ENCODE measurements around the gene PAQR9. TPM values are rescaled to one million over a fixed set of nuclear protein-coding genes. Genes with fewer than 3 reads are reported as not detected.

The PAQR9 gene
- total RNA-seq, 1 donor from 2014 or later, result 2.5 TPM

GRCh38 chr3:142944342-142944741 lies 19.1 kb downstream of the PAQR9 start:
- peaks cover 37% of the 10 kb centered on the region for H3K27me3 Mint-ChIP-seq
- H3K9me3 Mint-ChIP-seq (ENCODE audit: low read depth), result no peaks in the 10 kb centered on the region
- no peak overlapping the region for H3K27ac Mint-ChIP-seq
- no peak for DNase-seq (ENCODE audit: low spot score, unreplicated experiment)
- H3K4me3 Mint-ChIP-seq (ENCODE audit: low read depth), result no peak overlapping the region
- no peak for TF ChIP-seq CTCF (IDR thresholded peaks at IDR 0.05; ENCODE audit: unreplicated experiment)
- peaks cover 22% of the 10 kb centered on the region for H3K4me1 Mint-ChIP-seq (ENCODE audit: low read depth)
- H3K36me3 Mint-ChIP-seq (ENCODE audit: insufficient read depth), result no peaks in the 10 kb centered on the region

- TF ChIP-seq CTCF (IDR thresholded peaks at IDR 0.05; ENCODE audit: unreplicated experiment), result no peak
- Mint-ChIP-seq H3K27ac (no peak overlapping the region), H3K4me1 (ENCODE audit: low read depth) (peaks cover 22% of the 10 kb centered on the region), H3K27me3 (peaks cover 34% of the 10 kb centered on the region), H3K36me3 (ENCODE audit: insufficient read depth) (no peaks in the 10 kb centered on the region), H3K4me3 (ENCODE audit: low read depth) (no peak overlapping the region), H3K9me3 (ENCODE audit: low read depth) (no peaks in the 10 kb centered on the region)
- DNase-seq (ENCODE audit: low spot score, unreplicated experiment), result no peak
Measured at GRCh38 chr3:142943870-142944269, 19.6 kb downstream of the PAQR9 start.

GRCh38 chr3:142943349-142943748 lies 20.1 kb downstream of the PAQR9 start:
- Mint-ChIP-seq H3K27me3 (peaks cover 32% of the 10 kb centered on the region), H3K27ac (no peak overlapping the region), H3K36me3 (ENCODE audit: insufficient read depth) (no peaks in the 10 kb centered on the region), H3K4me3 (ENCODE audit: low read depth) (no peak overlapping the region), H3K4me1 (ENCODE audit: low read depth) (peaks cover 22% of the 10 kb centered on the region), H3K9me3 (ENCODE audit: low read depth) (no peaks in the 10 kb centered on the region)
- no peak for TF ChIP-seq CTCF (IDR thresholded peaks at IDR 0.05; ENCODE audit: unreplicated experiment)
- no peak for DNase-seq (ENCODE audit: low spot score, unreplicated experiment)

GRCh38 chr3:142941373-142942123 lies 21.9 kb downstream of the PAQR9 start:
- H3K27ac Mint-ChIP-seq, result no peak overlapping the region
- TF ChIP-seq CTCF (IDR thresholded peaks at IDR 0.05; ENCODE audit: unreplicated experiment), result no peak

GRCh38 chr3:142940472-142940871 lies 23.0 kb downstream of the PAQR9 start:
- Mint-ChIP-seq H3K36me3 (ENCODE audit: insufficient read depth) (no peaks in the 10 kb centered on the region), H3K4me3 (ENCODE audit: low read depth) (no peak overlapping the region), H3K9me3 (ENCODE audit: low read depth) (no peaks in the 10 kb centered on the region), H3K27ac (no peak overlapping the region), H3K27me3 (peaks cover 15% of the 10 kb centered on the region), H3K4me1 (ENCODE audit: low read depth) (peaks cover 22% of the 10 kb centered on the region)
- DNase-seq (ENCODE audit: low spot score, unreplicated experiment), result no peak
- no peak for TF ChIP-seq CTCF (IDR thresholded peaks at IDR 0.05; ENCODE audit: unreplicated experiment)

More at GRCh38 chr3:142941373-142942123, 21.9 kb downstream of the PAQR9 start:
- H3K27me3 Mint-ChIP-seq, result peaks cover 20% of the 10 kb centered on the region
- no peaks in the 10 kb centered on the region for H3K36me3 Mint-ChIP-seq (ENCODE audit: insufficient read depth)
- H3K9me3 Mint-ChIP-seq (ENCODE audit: low read depth), result no peaks in the 10 kb centered on the region
- DNase-seq (ENCODE audit: low spot score, unreplicated experiment), result no peak
- peaks cover 22% of the 10 kb centered on the region for H3K4me1 Mint-ChIP-seq (ENCODE audit: low read depth)
- H3K4me3 Mint-ChIP-seq (ENCODE audit: low read depth), result no peak overlapping the region

Measured in progenitor cell of endocrine pancreas (in vitro differentiated cells).